H1 (cell line): ENCODE data around the gene TEX48. TPM values are rescaled to one million over a fixed set of nuclear protein-coding genes. Genes with fewer than 3 reads are reported as not detected.

ENCODE experiments used
- CTCF ChIA-PET: fragments of 300-600 bp; sonication (Branson Sonifier 250); formaldehyde crosslinking; loops from one replicate; lab custom pipeline; 2021; ENCODE audit not compliant: partially characterized antibody; lab: Charles Lee
- POLR2A ChIA-PET: fragments of 300-600 bp; sonication (Branson Sonifier 250); formaldehyde crosslinking; loops from one replicate; lab custom pipeline; 2021; ENCODE audit warnings: inconsistent platforms; ENCODE audit not compliant: partially characterized antibody; lab: Charles Lee
- DNase-seq, 2 experiments: peaks; one replicate each; pipeline versions ENCODE4 v3.0.0 to v3.0.0-alpha.2; 2010 to 2022; ENCODE audit warnings: low spot score in 2 of 2, low read depth in 1 of 2, mixed read lengths in 1 of 2
- FAIRE-seq: peaks from 2 replicates; lab custom pipeline; 2011; peaks lifted over from hg19 to GRCh38; lab: Jason Lieb, UNC
- H2AFZ ChIP-seq: 2 replicates; pipeline ENCODE4 v1.8.1; 2012; ENCODE audit warnings: low read length, inconsistent platforms
- H2AK5ac ChIP-seq: 2 replicates; pipeline ENCODE4 v1.6.1; 2013; ENCODE audit warnings: low read depth, low read length
- H2BK120ac ChIP-seq: replicated peaks from 2 replicates; pipeline ENCODE3; 2013; ENCODE audit warnings: low read depth, low read length, inconsistent platforms
- H2BK12ac ChIP-seq: 2 replicates; pipeline ENCODE4 v1.6.1; 2013; ENCODE audit warnings: low read depth, low read length
- H2BK15ac ChIP-seq: 2 replicates; pipeline ENCODE4 v1.6.1; 2013; ENCODE audit warnings: low read length
- H2BK20ac ChIP-seq: 2 replicates; pipeline ENCODE4 v1.6.1; 2013; ENCODE audit warnings: low read length
- H2BK5ac ChIP-seq: 2 replicates; pipeline ENCODE4 v1.6.1; 2013; ENCODE audit warnings: low read depth, low read length
- H3K14ac ChIP-seq: 2 replicates; pipeline ENCODE4 v1.6.1; 2013; ENCODE audit warnings: inconsistent platforms; ENCODE audit not compliant: insufficient read length
- H3K18ac ChIP-seq: 2 replicates; pipeline ENCODE4 v1.6.1; 2013; ENCODE audit warnings: low read length; ENCODE audit errors: extremely low read depth
- H3K23ac ChIP-seq: 2 replicates; pipeline ENCODE4 v1.6.1; 2013; ENCODE audit warnings: inconsistent platforms; ENCODE audit not compliant: insufficient read length
- H3K23me2 ChIP-seq: 2 replicates; pipeline ENCODE4 v1.6.1; 2013; ENCODE audit warnings: low read depth, low read length
- H3K27ac ChIP-seq: 2 replicates; pipeline ENCODE4 v1.6.1; 2011; ENCODE audit warnings: low read depth, low read length, inconsistent platforms
- H3K27me3 ChIP-seq, 4 experiments: replicated peaks in 1 of 4; 1 replicate in 1 of 4; 2 replicates in 3 of 4; pipeline versions ENCODE4 v1.6.1 to v1.8.1; 2011 to 2013; ENCODE audit warnings: low read length in 3 of 4, mild to moderate bottlenecking in 3 of 4, inconsistent platforms in 2 of 4, mixed read lengths in 2 of 4, moderate library complexity in 1 of 4; ENCODE audit not compliant: control insufficient read depth in 3 of 4, insufficient read depth in 3 of 4; ENCODE audit errors: extremely low read depth in 1 of 4
- H3K36me3 ChIP-seq, 4 experiments: 2 replicates each; pipeline versions ENCODE4 v1.6.1 to v1.8.1; 2011 to 2013; ENCODE audit warnings: mild to moderate bottlenecking in 4 of 4, low read length in 3 of 4, moderate library complexity in 2 of 4, control low read depth in 1 of 4, inconsistent platforms in 1 of 4; ENCODE audit not compliant: insufficient read depth in 4 of 4, control insufficient read depth in 2 of 4
- H3K4ac ChIP-seq: replicated peaks from 2 replicates; pipeline ENCODE3; 2013; ENCODE audit warnings: low read length, low read depth, mixed read lengths, inconsistent platforms; ENCODE audit not compliant: insufficient read length
- H3K4me1 ChIP-seq, 4 experiments: replicated peaks in 1 of 4; 1 replicate in 1 of 4; 2 replicates in 3 of 4; pipeline versions ENCODE4 v1.6.1 to v1.8.1; 2011 to 2013; ENCODE audit warnings: low read length in 3 of 4, inconsistent platforms in 2 of 4, mixed read lengths in 1 of 4; ENCODE audit not compliant: insufficient read depth in 4 of 4, control insufficient read depth in 3 of 4
- H3K4me2 ChIP-seq, 2 experiments: 2 replicates each; pipeline versions ENCODE4 v1.6.1 to v1.8.1; 2011 to 2013; ENCODE audit warnings: low read depth in 2 of 2, low read length in 2 of 2, control low read depth in 1 of 2, inconsistent platforms in 1 of 2, mild to moderate bottlenecking in 1 of 2; ENCODE audit not compliant: insufficient read depth in 1 of 2
- H3K4me3 ChIP-seq, 4 experiments: fragments of 200-600, 300-600 bp in 1 of 4; sonication (generic), shearing (Covaris generic), sonication (Bioruptor Twin) in 1 of 4; 2 replicates each; pipeline versions ENCODE4 v1.5.1 to v1.8.1; 2011 to 2016; ENCODE audit warnings: low read length in 4 of 4, low read depth in 3 of 4, control low read depth in 2 of 4, inconsistent platforms in 2 of 4, mild to moderate bottlenecking in 2 of 4, mixed read lengths in 1 of 4, moderate library complexity in 1 of 4; ENCODE audit not compliant: insufficient read depth in 2 of 4; ENCODE audit errors: extremely low read depth in 1 of 4
- H3K56ac ChIP-seq: replicated peaks from 2 replicates; pipeline ENCODE3; 2013; ENCODE audit warnings: low read depth, mild to moderate bottlenecking, mixed read lengths, low read length, inconsistent platforms; ENCODE audit not compliant: insufficient read length
- H3K79me1 ChIP-seq: 2 replicates; pipeline ENCODE4 v1.6.1; 2013; ENCODE audit warnings: low read depth, low read length, control low read depth
- H3K79me2 ChIP-seq, 2 experiments: 2 replicates each; pipeline versions ENCODE4 v1.6.1 to v1.8.1; 2012 to 2013; ENCODE audit warnings: low read length in 2 of 2, mild to moderate bottlenecking in 2 of 2, inconsistent platforms in 1 of 2; ENCODE audit not compliant: insufficient read depth in 2 of 2, control insufficient read depth in 1 of 2
- H3K9ac ChIP-seq, 4 experiments: replicated peaks in 1 of 4; 1 replicate in 1 of 4; 2 replicates in 3 of 4; pipeline versions ENCODE4 v1.6.1 to v1.8.1; 2011 to 2013; ENCODE audit warnings: low read depth in 3 of 4, low read length in 3 of 4, control low read depth in 2 of 4, mild to moderate bottlenecking in 2 of 4, moderate library complexity in 2 of 4, inconsistent platforms in 1 of 4; ENCODE audit errors: extremely low read depth in 1 of 4
- H3K9me3 ChIP-seq, 2 experiments: 2 replicates each; pipeline versions ENCODE4 v1.6.1 to v1.8.1; 2012 to 2013; ENCODE audit warnings: mild to moderate bottlenecking in 2 of 2, moderate library complexity in 2 of 2, control low read depth in 1 of 2, inconsistent platforms in 1 of 2, low read depth in 1 of 2, low read length in 1 of 2, mixed read lengths in 1 of 2; ENCODE audit not compliant: insufficient read depth in 2 of 2
- H4K20me1 ChIP-seq, 2 experiments: replicated peaks in 1 of 2; 2 replicates each; pipeline versions ENCODE3 to v1.8.1; 2011 to 2013; ENCODE audit warnings: inconsistent platforms in 2 of 2, low read length in 2 of 2, mild to moderate bottlenecking in 1 of 2; ENCODE audit not compliant: insufficient read depth in 2 of 2, control insufficient read depth in 1 of 2
- H4K5ac ChIP-seq: 2 replicates; pipeline ENCODE4 v1.6.1; 2013; ENCODE audit warnings: low read length, low read depth, mixed read lengths, inconsistent platforms; ENCODE audit not compliant: insufficient read length
- H4K8ac ChIP-seq: 2 replicates; pipeline ENCODE4 v1.8.0; 2013; ENCODE audit warnings: mild to moderate bottlenecking, moderate library complexity, low read length, inconsistent platforms; ENCODE audit not compliant: insufficient read depth; ENCODE audit errors: extremely low read depth
- H4K91ac ChIP-seq: replicated peaks from 2 replicates; pipeline ENCODE3; 2013; ENCODE audit warnings: low read length, mixed read lengths, inconsistent platforms; ENCODE audit not compliant: insufficient read length
- BRCA1 ChIP-seq: IDR thresholded peaks from 2 replicates; pipeline ENCODE4 v1.6.1; 2012; ENCODE audit warnings: low read depth, low read length, improper control_type of control experiment
- SIX5 ChIP-seq: IDR thresholded peaks from 2 replicates; pipeline ENCODE4 v1.6.1; 2011; ENCODE audit warnings: mild to moderate bottlenecking, low read depth, low read length
- WGBS, 2 experiments: shearing (Covaris generic) in 1 of 2; methylation state at CpG; one replicate each; pipeline versions ENCODE4 v1.1.6 to v1.1.7; 2013 to 2015; ENCODE audit warnings: low lambda C conversion rate in 2 of 2, mixed read lengths in 2 of 2, inconsistent platforms in 1 of 2, low coverage in 1 of 2, missing lambda C conversion rate in 1 of 2; ENCODE audit not compliant: insufficient replicate concordance in 2 of 2, insufficient coverage in 1 of 2, insufficient read length in 1 of 2; ENCODE audit errors: extremely low coverage in 1 of 2, missing lambda C conversion rate in 1 of 2; 5-methylcytosine and 5-hydroxymethylcytosine counted together
- polyA plus RNA-seq, 7 experiments: library from polyadenylated mRNA; depleted of rRNA in 3 of 7; stranded (reverse) in 5 of 7; unstranded in 2 of 7; fragments of >200 nt in 5 of 7; fragments of 200-250 nt in 2 of 7; gene quantifications; 1 replicate in 5 of 7; 2 replicates in 1 of 7; 4 replicates in 1 of 7; pipeline versions ENCODE4 v1.2.1 to v1.2.3, GENCODE V29; 2011 to 2013; ENCODE audit warnings: missing spikeins in 2 of 7, mixed read lengths in 2 of 7
- total RNA-seq: library from RNA; stranded (reverse); fragmentation: NEBNext Ultra II Directional; extraction: Animal tissue kit (Norgen Biotek cat#: 25700); gene quantifications from 2 replicates; pipeline ENCODE4 v1.2.1, GENCODE V29; 2021

Gene TEX48
- total and polyA plus RNA-seq, 2 of the 8 experiments (the other 6 are each of a cell fraction or from before 2014, with no cell fraction given): not detected

- FAIRE-seq (no peak), DNase-seq (no peak)
- Histone ChIP-seq H3K18ac (no peak overlapping the region), H3K4me1 (no peaks in the 10 kb centered on the region), H3K23ac (no peak overlapping the region), H4K91ac (no peak overlapping the region), H3K9ac (no peak overlapping the region), H3K79me2 (no peaks in the 10 kb centered on the region), H3K27ac (no peak overlapping the region), H3K9me3 (no peaks in the 10 kb centered on the region), H3K4ac (no peak overlapping the region), H4K8ac (no peak overlapping the region), H3K36me3 (no peaks in the 10 kb centered on the region), H2BK120ac (no peak overlapping the region), H2BK12ac (no peak overlapping the region), H3K79me1 (no peaks in the 10 kb centered on the region), H2BK15ac (no peak overlapping the region), H3K23me2 (no peaks in the 10 kb centered on the region), H3K4me3 (no peak overlapping the region), H4K20me1 (no peaks in the 10 kb centered on the region), H2AFZ (no peak overlapping the region), H2BK5ac (no peak overlapping the region), H2BK20ac (no peak overlapping the region), H3K27me3 (no peaks in the 10 kb centered on the region), H2AK5ac (no peak overlapping the region), H3K14ac (no peak overlapping the region), H3K4me2 (no peak overlapping the region), H3K56ac (no peak overlapping the region), H4K5ac (no peak overlapping the region)
- POLR2A ChIA-PET: interaction anchor here (0.6 to 1.2 kb wide), 2 partner anchors 9 to 20 kb away, joined by 3 to 5 read pairs; no protein-coding TSS in a partner anchor
- 90% methylated on average over 5 of the region's 5 CpGs; no CpG with 5 or more reads in 1 of the 2 experiments for WGBS, 2 experiments
- CTCF ChIA-PET: interaction anchor here (0.7 to 1.4 kb wide), 10 partner anchors 10 to 330 kb away, joined by 3 to 7 read pairs (median 4); no protein-coding TSS in a partner anchor
- no peak for TF ChIP-seq BRCA1
- no peak for TF ChIP-seq SIX5
Measured at GRCh38 chr9:114685951-114686350, 4.0 kb upstream of the TEX48 start.
